HEK293 (cell line): ENCODE data around the gene TMPRSS6.

Source experiments
- MYNN ChIP-seq: fragments of 450-650 bp; formaldehyde crosslinking; IDR thresholded peaks from 2 replicates; pipeline ENCODE4 v1.5.1; 2016; ENCODE audit warnings: missing biosample characterization, missing genetic modification characterization, borderline replicate concordance
- YY1 ChIP-seq: fragments of 450-650 bp; formaldehyde crosslinking; IDR thresholded peaks from 2 replicates; pipeline ENCODE4 v1.5.1; 2018; ENCODE audit warnings: missing biosample characterization, missing genetic modification characterization
- ZNF155 ChIP-seq: fragments of 450-650 bp; formaldehyde crosslinking; IDR thresholded peaks from 2 replicates; pipeline ENCODE4 v1.5.1; 2016; ENCODE audit warnings: missing biosample characterization, missing genetic modification characterization
- ZNF274 ChIP-seq, 2 experiments: fragments of 200-500 bp in 1 of 2; fragments of 450-650 bp in 1 of 2; sonication (Bioruptor generic) in 1 of 2; formaldehyde crosslinking in 1 of 2; IDR thresholded peaks; 2 replicates each; pipeline versions ENCODE4 v1.5.1 to v1.6.1; 2014 to 2016; ENCODE audit warnings: borderline replicate concordance in 1 of 2, inconsistent platforms in 1 of 2, low read length in 1 of 2, missing biosample characterization in 1 of 2, missing genetic modification characterization in 1 of 2
- ZNF521 ChIP-seq: fragments of 450-650 bp; formaldehyde crosslinking; IDR thresholded peaks from 2 replicates; pipeline ENCODE4 v1.5.1; 2017; ENCODE audit warnings: missing biosample characterization, mild to moderate bottlenecking, missing genetic modification characterization
- ZNF747 ChIP-seq: fragments of 450-650 bp; formaldehyde crosslinking; IDR thresholded peaks from 2 replicates; pipeline ENCODE4 v1.5.1; 2016; ENCODE audit warnings: missing biosample characterization, missing genetic modification characterization
- TF ChIP-seq, protein P1 (sequence below): fragments of 450-650 bp; formaldehyde crosslinking; IDR thresholded peaks from 2 replicates; pipeline ENCODE4 v1.5.1; 2016; ENCODE audit warnings: missing biosample characterization, missing genetic modification characterization
- TF ChIP-seq, protein P2 (sequence below): fragments of 450-650 bp; formaldehyde crosslinking; IDR thresholded peaks from 2 replicates; pipeline ENCODE4 v1.5.1; 2016; ENCODE audit warnings: missing biosample characterization, missing genetic modification characterization
- TF ChIP-seq, protein P3 (sequence below): fragments of 450-650 bp; formaldehyde crosslinking; conservative IDR thresholded peaks from 2 replicates; pipeline ENCODE4 v1.5.1; 2016; ENCODE audit warnings: low read depth, missing biosample characterization, missing genetic modification characterization
- TF ChIP-seq, protein P4 (sequence below): fragments of 450-650 bp; formaldehyde crosslinking; IDR thresholded peaks from 2 replicates; pipeline ENCODE4 v1.5.1; 2016; ENCODE audit warnings: missing biosample characterization, missing genetic modification characterization

DNA sequence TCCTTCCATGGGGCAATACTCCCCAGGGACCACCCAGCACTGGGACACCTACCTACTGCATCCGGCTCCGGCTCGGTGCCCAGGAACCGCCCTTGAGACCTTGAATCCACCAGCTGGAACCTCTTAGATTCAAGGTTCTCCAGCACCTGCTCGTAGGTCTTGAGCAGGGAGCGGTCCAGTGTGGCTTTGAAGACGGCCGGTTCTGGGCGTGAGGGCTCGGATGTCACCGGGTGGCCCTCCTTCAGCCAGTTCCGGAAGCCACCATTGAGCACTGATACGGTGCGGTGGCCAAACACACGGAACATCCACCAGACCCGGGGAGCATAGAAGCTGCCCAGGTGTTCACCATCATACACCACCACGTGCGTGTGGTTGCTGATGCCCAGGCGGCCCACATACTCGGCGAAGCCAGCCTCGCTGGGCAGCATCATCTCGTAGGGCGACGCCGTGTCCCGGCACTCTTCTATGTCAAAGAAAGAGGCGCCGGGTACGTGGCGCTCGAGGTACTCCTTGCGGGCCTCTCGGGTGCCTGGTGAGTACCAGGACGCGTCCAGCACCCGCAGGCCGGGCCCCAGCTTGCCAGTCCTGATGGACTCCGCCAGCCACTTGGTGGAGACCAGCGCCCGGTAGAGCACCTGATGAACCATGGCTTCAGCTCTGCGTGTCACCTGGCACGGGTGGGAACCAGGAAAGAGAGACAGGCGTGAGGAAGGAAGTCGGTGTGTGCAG, 91.3 kb downstream of the TMPRSS6 start:
- TF ChIP-seq, protein P1, sequence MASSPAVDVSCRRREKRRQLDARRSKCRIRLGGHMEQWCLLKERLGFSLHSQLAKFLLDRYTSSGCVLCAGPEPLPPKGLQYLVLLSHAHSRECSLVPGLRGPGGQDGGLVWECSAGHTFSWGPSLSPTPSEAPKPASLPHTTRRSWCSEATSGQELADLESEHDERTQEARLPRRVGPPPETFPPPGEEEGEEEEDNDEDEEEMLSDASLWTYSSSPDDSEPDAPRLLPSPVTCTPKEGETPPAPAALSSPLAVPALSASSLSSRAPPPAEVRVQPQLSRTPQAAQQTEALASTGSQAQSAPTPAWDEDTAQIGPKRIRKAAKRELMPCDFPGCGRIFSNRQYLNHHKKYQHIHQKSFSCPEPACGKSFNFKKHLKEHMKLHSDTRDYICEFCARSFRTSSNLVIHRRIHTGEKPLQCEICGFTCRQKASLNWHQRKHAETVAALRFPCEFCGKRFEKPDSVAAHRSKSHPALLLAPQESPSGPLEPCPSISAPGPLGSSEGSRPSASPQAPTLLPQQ (tag by site-specific recombination) = no peak
- TF ChIP-seq YY1 (tag by site-specific recombination) (no peak), ZNF521 (tag by site-specific recombination) (no peak), ZNF155 (tag by site-specific recombination) (no peak), MYNN (tag by site-specific recombination) (no peak), ZNF274 (IDR thresholded peaks at IDR 0.05; ENCODE audit: low read length) (no peak), ZNF274 (tag by site-specific recombination; IDR thresholded peaks at IDR 0.05; ENCODE audit: borderline replicate concordance) (no peak), ZNF747 (tag by site-specific recombination) (no peak)
- TF ChIP-seq, protein P2, sequence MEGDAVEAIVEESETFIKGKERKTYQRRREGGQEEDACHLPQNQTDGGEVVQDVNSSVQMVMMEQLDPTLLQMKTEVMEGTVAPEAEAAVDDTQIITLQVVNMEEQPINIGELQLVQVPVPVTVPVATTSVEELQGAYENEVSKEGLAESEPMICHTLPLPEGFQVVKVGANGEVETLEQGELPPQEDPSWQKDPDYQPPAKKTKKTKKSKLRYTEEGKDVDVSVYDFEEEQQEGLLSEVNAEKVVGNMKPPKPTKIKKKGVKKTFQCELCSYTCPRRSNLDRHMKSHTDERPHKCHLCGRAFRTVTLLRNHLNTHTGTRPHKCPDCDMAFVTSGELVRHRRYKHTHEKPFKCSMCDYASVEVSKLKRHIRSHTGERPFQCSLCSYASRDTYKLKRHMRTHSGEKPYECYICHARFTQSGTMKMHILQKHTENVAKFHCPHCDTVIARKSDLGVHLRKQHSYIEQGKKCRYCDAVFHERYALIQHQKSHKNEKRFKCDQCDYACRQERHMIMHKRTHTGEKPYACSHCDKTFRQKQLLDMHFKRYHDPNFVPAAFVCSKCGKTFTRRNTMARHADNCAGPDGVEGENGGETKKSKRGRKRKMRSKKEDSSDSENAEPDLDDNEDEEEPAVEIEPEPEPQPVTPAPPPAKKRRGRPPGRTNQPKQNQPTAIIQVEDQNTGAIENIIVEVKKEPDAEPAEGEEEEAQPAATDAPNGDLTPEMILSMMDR (tag by site-specific recombination) = no peak
- TF ChIP-seq, protein P3, sequence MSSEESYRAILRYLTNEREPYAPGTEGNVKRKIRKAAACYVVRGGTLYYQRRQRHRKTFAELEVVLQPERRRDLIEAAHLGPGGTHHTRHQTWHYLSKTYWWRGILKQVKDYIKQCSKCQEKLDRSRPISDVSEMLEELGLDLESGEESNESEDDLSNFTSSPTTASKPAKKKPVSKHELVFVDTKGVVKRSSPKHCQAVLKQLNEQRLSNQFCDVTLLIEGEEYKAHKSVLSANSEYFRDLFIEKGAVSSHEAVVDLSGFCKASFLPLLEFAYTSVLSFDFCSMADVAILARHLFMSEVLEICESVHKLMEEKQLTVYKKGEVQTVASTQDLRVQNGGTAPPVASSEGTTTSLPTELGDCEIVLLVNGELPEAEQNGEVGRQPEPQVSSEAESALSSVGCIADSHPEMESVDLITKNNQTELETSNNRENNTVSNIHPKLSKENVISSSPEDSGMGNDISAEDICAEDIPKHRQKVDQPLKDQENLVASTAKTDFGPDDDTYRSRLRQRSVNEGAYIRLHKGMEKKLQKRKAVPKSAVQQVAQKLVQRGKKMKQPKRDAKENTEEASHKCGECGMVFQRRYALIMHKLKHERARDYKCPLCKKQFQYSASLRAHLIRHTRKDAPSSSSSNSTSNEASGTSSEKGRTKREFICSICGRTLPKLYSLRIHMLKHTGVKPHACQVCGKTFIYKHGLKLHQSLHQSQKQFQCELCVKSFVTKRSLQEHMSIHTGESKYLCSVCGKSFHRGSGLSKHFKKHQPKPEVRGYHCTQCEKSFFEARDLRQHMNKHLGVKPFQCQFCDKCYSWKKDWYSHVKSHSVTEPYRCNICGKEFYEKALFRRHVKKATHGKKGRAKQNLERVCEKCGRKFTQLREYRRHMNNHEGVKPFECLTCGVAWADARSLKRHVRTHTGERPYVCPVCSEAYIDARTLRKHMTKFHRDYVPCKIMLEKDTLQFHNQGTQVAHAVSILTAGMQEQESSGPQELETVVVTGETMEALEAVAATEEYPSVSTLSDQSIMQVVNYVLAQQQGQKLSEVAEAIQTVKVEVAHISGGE (tag by site-specific recombination) = no peak
- TF ChIP-seq, protein P4, sequence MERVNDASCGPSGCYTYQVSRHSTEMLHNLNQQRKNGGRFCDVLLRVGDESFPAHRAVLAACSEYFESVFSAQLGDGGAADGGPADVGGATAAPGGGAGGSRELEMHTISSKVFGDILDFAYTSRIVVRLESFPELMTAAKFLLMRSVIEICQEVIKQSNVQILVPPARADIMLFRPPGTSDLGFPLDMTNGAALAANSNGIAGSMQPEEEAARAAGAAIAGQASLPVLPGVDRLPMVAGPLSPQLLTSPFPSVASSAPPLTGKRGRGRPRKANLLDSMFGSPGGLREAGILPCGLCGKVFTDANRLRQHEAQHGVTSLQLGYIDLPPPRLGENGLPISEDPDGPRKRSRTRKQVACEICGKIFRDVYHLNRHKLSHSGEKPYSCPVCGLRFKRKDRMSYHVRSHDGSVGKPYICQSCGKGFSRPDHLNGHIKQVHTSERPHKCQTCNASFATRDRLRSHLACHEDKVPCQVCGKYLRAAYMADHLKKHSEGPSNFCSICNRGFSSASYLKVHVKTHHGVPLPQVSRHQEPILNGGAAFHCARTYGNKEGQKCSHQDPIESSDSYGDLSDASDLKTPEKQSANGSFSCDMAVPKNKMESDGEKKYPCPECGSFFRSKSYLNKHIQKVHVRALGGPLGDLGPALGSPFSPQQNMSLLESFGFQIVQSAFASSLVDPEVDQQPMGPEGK (tag by site-specific recombination) = no peak
